Activated CD4-positive, alpha-beta T cell treated with anti-CD3 and anti-CD28 coated beads, Interleukin-2, amount 50 U/mL, for 48 hours (primary cell): ENCODE data around the gene DCUN1D3.
"Not testable (repeated sequence)": the region's sequence is repeated elsewhere in the genome, so short reads cannot be mapped to it uniquely, and the experiment has no call there.

Experiments
- DNase-seq, 2 experiments: peaks; one replicate each; pipeline ENCODE4 v3.0.0-alpha.2; 2020

DCUN1D3 gene

GRCh38 chr16:20818929-20819585 is 81.1 kb downstream of the DCUN1D3 start:
- no peak for DNase-seq

GRCh38 chr16:20814784-20815183 is 85.4 kb downstream of the DCUN1D3 start:
- no peak for DNase-seq

- DNase-seq = no peak
Measured at GRCh38 chr16:20812510-20812909, 87.6 kb downstream of the DCUN1D3 start.

GRCh38 chr16:20811889-20812439 is 88.2 kb downstream of the DCUN1D3 start:
- DNase-seq = no peak

- DNase-seq = no peak
Measured at GRCh38 chr16:20807862-20808261, 92.3 kb downstream of the DCUN1D3 start.

GRCh38 chr16:20806168-20807050 is 93.7 kb downstream of the DCUN1D3 start, which contains the start of the genes ERI2 and REXO5:
Gene ERI2 (minus strand): TSS chr16:20806472. CDS start chr16:20806430, 42 bp downstream.
Gene REXO5 (plus strand): TSS chr16:20806527. CDS start chr16:20806954, 427 bp downstream.
- peak; percentile 85 to 87 for DNase-seq

- not testable (repeated sequence) for DNase-seq
Measured at GRCh38 chr16:20805684-20806167, 94.4 kb downstream of the DCUN1D3 start.
